ENCODE measurements around the gene ETNK1.

DNA sequence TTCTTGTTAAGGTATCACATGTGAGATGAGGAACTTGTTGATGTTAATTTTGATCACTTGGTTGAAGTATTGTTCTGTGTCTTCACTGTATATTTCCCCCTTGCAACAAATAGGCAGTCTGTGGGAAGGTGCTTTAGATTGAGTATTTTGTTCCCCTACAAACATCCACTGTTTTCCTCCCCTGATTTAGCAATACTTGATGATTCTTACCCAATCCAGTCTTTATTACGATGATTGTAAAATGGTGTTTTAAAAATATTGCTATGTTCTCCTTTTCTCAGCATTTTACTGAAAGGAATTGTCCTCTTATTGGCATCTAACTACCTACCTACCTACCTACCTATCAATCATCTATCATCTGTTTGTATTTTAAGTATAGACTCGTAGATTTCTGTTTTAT, 66.3 kb downstream of the ETNK1 start:
- no peak for TF ChIP-seq POLR2A (IDR thresholded peaks at IDR 0.05)
- TF ChIP-seq, protein P1, sequence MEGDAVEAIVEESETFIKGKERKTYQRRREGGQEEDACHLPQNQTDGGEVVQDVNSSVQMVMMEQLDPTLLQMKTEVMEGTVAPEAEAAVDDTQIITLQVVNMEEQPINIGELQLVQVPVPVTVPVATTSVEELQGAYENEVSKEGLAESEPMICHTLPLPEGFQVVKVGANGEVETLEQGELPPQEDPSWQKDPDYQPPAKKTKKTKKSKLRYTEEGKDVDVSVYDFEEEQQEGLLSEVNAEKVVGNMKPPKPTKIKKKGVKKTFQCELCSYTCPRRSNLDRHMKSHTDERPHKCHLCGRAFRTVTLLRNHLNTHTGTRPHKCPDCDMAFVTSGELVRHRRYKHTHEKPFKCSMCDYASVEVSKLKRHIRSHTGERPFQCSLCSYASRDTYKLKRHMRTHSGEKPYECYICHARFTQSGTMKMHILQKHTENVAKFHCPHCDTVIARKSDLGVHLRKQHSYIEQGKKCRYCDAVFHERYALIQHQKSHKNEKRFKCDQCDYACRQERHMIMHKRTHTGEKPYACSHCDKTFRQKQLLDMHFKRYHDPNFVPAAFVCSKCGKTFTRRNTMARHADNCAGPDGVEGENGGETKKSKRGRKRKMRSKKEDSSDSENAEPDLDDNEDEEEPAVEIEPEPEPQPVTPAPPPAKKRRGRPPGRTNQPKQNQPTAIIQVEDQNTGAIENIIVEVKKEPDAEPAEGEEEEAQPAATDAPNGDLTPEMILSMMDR (IDR thresholded peaks at IDR 0.05) = no peak

All from thyroid gland (tissue), 4 donors.